OCI-M2 (cell line): ENCODE data around the gene TNS3.

ENCODE experiments used
- DNase-seq: peaks from one replicate; lab custom pipeline; 2025; ENCODE audit not compliant: unreplicated experiment; lab: John Stamatoyannopoulos, UW

TNS3 gene

DNA sequence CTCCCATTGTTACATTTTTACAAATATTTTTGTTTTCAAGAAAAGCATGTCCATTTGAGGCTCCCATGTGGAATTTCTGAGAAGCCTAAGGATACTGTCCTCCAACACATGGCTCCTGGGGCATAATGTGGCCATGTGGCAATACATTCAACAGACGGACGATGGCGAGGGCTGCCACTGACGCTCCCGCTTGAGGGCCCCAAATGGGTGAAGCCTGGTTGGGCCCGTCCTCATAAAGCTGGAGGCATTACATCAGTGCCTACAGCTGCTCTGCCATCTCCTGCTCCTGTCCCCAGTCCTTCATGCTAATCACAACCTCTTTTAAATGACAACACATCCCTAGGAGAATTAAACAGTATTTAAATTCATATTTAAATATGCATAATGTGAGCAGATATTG is 246.8 kb downstream of the TNS3 start:
- DNase-seq = no peak

DNA sequence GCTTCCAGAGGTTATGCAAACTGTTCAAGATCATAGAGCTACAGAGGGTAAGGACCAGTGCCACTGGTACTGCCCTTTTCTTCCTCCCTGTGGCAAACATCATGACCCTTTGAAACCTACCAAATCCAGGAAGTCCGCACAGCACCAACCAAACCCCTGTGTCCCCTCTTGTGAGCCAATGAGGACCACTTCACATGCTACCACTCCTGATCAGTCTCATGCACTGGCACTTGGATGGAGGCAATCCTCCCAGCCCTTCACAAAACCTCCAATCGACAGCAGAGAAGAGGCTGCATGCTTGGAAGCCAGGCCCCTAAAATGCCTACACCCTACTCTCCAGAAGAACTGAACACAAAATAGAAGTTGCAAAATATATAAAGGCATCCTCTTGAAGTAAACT is 248.0 kb downstream of the TNS3 start:
- DNase-seq = no peak

DNA sequence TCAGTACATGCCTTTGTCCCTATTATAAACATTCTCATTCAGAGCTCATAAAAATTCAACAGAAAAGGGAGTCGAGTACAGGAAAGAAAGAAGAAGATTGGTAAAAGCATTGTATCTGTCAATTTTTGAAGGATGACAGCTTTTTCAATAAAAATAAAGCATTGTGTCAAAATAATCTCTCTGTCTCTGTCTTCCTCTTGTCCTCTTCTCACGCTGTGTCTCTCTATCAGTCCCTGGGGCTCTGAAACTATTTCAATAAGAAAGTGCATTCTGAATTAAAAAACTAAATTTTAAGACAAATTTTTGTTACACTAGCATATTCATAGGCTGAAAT is 248.4 kb downstream of the TNS3 start:
- DNase-seq = no peak

DNA sequence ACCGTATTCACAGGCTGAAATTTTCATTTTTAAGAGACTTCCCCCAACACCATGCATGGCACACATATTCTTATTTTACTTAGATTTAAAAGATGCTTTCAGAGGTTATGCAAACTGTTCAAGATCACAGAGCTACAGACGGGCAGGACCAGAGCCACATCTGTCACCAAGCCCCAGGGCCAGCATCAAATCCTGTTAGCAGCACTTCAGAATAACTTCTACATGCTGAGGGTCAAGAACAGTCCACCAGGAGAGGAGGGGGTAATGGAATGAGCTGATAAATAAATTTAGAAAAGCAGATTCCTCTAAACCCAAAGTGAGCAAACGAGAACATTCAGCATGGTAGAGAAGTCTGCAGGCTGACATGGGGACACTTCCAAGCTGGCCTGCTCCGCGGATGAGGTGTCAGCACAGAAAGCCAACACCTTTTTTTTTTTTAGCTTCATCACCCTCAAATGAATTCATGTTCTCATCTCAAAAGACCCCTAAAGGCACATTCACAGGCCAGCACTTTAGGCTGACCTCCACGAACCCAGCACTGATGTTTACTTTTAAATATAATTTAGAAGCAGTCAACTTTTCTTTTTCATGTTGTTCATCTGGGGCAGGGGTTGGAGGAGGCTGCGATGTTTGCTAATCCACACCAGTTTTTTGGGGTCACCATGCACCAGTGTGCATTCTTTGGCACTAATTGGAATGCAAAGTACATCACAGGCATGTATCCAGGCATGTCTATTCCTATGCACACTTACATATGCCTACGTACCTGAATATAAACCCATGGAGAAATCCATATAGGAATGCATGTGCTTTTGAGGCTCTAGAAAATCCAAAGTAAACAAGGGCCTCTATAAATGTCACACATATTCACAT is 249.0 kb downstream of the TNS3 start:
- no peak for DNase-seq

DNA sequence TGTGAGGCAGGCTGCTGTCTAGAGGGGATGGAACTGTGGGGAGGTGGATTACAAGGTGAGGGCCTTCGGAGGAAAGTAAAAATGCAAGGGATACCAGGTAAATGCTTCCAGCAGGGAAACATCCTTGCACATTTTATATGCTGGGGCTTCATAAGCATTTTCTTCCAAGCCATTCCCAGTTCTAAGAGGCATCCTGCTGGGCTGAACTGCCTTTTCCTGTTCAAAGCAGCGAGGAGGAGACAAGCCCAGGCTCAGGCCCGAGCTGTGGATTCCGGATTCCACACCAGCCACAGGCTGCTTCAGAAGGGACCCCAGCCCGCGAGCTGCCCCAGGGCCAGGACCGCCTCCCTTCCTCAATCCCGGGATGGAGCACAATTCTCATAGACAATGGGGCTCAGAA is 249.7 kb downstream of the TNS3 start:
- no peak for DNase-seq

DNA sequence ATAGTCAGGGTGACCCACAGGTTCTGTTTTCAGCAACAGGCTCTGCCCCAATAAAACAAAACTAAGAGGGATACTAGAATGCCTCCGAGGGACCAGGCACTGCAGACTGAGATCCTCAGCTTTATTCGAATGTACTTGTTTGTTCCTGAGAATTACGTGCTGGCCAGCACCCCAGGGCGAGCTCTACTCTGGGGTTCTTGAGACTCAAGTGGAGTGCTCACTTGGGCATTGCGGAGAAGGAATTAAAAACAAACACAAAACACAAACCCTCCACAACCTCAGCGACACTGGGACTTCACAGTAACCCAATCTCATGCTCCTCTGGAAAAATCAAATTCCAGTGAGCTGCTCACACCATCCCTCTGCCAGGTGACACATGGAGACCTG is 250.7 kb downstream of the TNS3 start:
- no peak for DNase-seq

DNA sequence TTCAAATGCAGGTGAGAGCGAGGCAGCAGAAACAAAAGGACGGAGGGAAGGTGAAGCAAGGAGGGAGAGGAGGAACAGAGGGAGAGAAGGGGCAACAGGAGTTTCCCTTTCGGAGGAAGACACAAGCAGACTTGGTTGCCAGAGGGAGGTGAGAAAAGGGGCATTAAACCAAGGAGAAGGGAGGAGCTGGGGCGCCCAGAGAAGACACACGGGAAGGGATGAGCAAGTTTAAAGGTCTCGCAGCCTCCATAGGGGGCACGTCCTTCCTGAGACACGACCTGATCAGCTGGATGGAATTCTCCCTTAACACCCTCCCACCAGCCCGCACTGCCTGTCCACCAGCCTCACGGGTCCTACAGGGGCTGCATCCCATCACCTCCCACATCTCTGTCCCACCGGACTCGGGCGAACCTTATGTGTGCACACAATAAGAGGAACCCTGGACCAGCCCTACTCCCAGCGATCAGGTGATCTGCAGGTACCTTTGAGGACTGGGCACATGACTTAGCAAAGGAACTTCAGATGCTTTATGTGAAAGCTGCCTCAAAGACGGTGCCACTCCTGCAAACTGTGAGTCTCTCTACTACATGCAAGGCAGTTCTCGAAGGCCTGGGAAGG is 251.2 kb downstream of the TNS3 start:
- DNase-seq = no peak

DNA sequence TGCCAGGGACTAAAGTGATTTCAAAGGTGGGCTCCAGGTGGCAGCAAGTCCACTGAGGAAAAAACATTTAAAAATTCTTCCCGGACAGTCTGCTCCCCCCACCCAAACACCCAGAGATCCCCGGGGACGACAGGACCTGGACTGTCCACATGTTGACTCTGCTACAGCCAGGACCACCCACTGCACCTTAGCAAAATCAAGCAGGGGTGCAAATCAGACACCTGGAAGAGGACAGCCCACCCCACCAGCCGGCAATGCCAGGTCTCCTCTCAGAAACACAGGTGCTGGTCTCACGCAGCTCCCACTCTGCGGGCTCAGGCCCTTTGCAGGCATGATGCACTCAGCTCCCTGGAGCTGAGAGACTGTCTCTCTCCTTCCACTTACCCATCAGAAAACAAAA is 251.9 kb downstream of the TNS3 start:
- DNase-seq = no peak

DNA sequence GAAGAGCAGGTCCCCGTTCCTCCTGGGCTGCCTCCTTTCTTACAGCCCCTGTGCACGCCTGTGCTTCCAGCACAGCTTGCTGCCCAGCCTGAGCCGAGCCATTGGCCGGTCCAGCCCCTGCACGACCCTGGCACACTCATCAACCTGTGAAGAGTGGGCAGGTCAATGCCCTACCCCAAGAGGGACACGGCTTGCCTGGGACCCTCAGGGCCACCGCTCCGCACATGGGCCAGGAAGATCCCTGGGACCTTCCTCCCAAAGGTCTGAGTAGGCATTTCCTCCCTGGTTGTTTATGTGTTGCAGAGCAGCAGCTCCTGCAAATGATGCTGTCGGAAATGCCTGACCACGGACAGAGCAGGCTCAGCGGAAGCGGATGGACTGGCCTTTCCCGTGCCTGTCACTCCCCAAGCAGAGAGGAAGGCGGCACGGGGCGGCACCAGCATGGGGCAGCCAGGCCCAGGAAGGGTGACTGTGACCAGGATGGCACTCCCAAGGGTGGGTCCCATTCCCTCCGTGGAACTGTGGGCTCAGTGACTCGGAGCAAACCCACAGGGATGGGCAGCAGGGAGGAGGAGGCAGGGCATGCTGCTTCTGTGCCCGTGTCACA is 252.5 kb downstream of the TNS3 start:
- DNase-seq = no peak

DNA sequence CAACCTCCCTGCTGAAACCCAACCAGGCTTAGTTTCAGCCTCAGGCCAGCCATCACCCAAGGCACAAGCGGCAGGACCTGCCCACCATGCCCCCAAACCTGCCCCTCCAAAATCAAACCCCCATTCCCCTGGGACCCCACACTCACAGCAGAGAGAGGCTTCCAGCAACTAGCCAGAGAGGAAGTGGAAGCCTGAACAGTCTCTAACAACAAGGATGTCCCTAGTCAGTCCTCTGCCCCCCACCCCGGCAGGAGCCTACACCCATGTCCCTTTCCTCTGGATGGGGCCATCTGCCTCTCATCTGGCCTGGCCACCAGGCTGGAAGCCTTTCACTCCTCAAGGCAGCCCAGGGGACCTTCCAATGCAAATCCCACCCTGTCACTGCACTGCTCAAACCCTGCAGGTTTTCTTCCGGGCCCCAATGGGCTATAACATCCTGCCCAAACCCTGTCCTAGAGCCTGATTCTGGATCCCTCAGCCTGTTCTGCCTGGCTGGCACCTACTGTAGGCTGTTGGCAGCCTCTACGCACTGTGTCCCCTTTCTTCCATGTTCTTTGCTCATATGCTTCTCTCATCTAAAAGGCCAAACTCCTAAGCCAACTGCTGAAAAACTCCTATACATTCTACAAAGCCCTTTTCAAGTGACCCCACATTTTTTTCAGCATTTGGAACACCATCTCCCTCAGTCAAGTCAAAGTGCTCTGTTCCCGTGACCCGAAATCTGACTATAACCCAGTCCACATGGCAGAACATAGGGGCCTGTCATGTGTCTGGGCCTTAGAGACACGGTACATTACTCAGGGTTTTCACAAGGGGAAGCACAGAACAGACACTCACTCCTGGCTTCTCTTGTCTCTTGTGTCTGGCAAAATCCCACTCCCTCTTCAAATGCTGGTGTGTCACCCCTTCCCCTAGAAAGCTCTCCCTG is 253.3 kb downstream of the TNS3 start:
- no peak for DNase-seq

DNA sequence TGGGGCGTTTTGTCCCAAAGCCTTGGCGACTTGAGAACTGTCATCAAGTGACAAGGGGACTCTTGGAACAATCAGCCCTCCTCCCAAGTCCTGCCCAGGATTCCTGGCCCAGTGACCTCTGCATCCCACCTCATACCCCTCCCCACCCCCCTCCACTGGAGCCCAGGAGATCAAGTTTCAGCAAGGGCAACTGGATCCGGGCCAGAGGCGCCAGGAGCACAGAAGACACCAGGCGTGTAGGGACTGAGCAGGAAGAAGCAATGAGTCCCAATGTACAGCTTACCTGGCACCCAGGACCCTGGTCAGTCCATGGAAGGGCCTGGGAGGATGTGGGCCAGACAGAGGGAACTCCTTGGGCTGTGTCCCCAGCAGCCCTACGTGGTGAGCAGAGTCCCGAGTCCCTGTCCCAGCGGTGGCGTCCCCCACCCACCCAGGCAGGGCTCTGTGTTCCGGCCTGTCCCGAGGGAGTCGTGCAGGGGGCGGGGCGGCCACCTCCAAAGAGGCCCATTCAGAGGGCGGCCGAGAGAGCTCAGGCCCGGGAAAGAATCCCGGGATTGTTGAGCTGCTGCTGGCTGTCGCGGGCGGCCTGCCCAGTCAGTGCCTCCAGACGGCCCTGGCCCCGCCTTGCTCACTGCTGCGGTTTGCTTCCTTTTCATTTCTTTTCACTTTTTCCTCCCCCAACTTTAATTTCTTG is 254.1 kb downstream of the TNS3 start:
- DNase-seq = no peak

DNA sequence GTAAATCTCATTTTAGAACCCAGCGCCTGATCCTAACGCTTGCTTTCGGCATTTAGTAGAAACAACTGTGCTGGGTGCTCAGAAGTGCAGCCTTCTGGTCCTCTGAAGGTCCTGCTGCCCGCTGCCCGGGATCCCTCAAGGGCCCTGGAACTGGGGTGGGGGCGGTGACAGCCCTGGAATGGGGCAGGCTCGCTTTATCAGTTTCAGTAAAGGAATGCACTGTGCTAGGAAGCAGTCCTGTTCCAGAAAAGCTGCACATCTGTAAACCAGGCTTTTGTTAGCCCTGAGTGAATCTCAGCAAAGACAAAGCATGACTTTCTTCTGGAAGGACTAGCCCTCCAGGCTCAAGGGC is 254.6 kb downstream of the TNS3 start:
- no peak for DNase-seq

DNA sequence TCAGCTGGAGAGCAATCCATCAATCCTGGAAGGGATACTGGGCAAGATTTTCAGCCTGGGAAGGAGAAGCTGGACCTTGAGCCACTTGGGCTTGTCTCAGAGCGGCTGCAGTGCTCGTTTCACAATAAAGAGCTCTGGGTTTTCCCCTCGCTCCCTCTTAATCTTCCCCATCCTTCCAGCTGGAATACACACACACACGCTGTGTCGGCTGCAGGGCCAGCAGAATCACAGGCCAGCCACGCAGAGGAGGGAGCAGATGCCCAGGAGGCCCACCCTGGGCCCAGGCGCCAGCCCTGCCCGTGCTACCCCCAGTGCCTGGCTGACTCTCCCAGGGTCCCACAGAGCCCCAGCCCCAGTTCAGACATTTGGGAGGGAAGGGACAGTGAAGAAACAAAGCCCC is 255.1 kb downstream of the TNS3 start:
- no peak for DNase-seq

DNA sequence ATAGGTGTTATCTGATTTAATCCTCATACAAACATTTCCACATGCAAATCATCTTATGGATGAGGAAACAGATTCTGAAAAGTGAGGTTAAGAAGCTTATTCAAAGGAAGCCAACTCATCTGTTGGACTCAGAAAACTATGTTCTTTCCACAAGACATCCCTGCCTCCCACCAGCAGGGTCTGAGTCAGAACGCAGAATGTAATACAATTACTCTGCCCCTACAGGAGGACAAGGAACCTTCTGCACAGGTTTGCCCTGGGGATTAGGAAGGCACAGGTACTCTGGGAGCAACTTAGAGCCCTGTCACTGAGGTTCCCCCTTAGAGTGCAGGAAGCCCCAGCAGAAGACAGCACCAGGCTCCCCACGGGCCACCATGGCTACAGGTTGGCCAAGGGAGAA is 255.7 kb downstream of the TNS3 start:
- no peak for DNase-seq

DNA sequence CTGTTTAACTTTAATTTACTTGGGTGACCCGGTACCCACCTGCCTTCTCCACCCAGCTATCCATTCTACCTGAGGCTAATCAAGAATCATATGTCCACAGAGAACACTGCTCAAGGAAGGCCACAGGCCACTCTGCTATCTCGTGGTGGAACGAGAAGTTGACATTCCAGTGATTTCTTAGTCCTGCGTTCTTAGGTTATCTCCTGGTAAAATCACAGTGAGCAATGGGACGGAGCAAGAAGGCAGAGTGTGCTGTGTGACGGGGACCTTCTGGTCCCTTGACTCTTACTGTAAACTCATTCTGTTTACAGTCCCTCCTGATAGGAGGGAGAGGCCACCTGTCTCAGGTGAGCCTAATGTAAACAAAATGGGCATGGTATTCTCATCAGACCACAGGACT is 256.6 kb downstream of the TNS3 start:
- no peak for DNase-seq

DNA sequence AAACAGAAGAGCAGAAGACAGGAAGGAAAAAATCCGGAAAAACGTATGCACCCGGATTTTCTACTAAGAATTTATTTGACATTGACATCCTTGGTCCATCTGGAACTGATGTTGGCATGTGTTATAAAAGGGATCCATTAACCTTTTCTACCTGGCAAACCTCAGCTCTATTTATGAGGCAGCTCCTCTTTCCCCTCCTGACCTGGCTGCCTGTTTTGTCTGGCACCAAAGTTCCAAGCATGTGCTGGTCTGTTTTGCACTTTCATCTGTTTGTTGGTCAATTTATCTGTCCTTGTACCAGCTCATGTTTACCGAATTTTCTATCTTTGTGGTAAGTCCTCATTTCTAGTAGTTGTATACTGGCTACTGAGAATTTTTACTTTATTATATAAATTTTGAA is 258.0 kb downstream of the TNS3 start:
- DNase-seq = no peak

DNA sequence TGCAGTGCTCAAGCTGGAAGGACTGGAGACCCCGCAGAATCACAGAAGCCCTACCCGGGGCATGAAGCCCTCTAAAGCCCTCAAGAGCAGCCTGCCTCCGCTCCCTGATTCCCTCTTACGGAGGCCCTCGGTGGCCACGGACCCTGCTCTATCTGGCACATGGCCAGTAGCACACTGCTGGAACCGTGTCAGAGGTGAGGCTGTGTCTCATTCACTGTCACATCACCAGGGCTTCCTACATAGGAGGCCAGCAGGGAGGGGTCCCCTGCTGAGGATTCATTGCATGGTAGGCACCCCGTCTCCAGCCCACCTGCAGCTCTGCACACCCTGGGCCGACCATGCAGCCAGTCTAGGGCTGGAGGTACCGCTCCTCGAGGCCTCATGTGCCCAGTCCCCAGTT is 259.2 kb downstream of the TNS3 start:
- no peak for DNase-seq

DNA sequence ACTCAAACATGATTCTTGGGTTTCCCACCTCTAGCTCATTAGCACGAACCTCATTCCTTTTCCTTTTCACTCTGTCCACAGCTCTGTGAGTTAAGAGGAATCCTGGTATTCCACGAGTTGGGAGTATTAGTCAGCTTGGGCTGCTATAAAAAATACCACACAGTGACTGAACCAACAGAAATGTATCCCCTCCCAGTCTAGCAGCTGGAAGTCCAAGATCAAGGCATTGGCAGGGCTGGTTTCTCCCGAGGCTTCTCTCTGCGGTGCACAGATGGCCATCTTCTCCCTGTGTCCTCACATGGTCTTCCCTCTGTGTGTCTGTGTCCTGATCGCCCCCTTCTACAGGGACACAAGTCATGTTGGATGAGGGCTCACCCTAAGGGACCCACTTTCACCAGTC is 261.6 kb downstream of the TNS3 start:
- no peak for DNase-seq

DNA sequence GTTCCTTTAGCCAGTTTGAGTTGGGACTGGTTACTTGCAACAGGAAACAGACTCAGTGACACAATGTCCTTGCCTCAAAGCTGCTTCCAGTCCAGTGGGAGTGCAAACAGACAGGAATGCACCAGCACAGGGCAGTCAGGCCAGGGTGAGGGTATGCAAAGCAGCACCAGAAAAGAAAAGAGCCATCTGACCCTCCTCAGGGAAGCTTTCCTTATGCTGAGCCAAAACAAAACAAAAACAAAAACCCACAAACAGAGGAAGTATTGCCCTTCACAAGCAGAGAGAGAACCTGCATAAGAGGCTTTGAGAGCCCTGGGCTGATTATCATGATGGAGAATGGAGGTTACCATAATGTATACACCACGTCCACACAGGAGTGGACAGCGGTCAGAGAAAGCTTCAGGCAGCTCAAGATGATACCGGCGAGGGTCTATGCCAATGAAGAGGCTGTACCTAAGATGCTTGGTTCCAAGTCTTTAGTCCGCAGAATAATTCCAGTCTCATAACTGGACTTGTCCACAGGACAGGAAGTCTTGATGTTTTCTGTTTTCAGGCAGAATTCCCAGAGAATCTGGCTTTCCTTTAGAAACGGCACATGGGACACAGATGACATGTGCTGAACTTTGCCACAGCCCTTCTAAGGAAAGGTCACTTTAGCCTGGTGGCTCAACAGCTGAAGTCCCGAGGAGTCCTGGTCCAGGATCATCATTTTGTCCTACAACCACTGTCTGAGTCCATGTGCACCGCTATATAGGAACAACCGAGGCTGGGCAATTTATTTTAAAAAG is 263.3 kb downstream of the TNS3 start:
- no peak for DNase-seq

DNA sequence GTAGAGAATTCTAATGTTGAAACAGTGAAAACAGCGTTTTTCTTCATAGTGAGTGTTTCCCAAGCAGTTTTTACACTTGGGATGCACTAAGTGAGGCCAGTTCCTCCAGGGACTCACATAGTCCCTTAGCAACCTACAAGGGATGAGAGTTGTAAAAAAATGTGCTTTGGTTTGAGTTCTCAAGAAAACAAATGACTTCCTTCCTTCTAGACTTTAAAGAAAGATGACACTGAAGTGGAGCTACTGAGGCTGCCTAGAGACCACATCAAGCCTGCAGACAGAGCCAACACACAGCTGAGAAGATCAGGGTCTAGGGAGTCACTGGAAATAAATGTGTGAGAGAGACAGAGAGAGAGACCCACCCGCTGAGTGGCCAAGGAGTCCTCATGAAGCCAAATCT is 264.4 kb downstream of the TNS3 start:
- no peak for DNase-seq
